Right lobe of liver (tissue), 4 donors: ENCODE results near the gene LIPI.

Source experiments
- POLR2A ChIP-seq: fragments of 450-650 bp; IDR thresholded peaks from one replicate; pipeline ENCODE4 v1.6.1; 2017; ENCODE audit warnings: antibody characterized with exemption, mild to moderate bottlenecking
- TF ChIP-seq, protein P1 (sequence below), 4 donors: fragments of 200-600 bp in 3 of 4; fragments of 450-650 bp in 1 of 4; IDR thresholded peaks; one replicate each; pipeline versions ENCODE4 v1.5.1 to v1.8.0; 2016 to 2022; ENCODE audit warnings: antibody characterized with exemption in 4 of 4, mild to moderate bottlenecking in 2 of 4
- donor health status: DM: no; HTN: no; CAD: no.
- donor health status: DM: no; HTN: no; CAD: no.
- donor health status: DM: no; HTN: yes; CAD: no.

DNA sequence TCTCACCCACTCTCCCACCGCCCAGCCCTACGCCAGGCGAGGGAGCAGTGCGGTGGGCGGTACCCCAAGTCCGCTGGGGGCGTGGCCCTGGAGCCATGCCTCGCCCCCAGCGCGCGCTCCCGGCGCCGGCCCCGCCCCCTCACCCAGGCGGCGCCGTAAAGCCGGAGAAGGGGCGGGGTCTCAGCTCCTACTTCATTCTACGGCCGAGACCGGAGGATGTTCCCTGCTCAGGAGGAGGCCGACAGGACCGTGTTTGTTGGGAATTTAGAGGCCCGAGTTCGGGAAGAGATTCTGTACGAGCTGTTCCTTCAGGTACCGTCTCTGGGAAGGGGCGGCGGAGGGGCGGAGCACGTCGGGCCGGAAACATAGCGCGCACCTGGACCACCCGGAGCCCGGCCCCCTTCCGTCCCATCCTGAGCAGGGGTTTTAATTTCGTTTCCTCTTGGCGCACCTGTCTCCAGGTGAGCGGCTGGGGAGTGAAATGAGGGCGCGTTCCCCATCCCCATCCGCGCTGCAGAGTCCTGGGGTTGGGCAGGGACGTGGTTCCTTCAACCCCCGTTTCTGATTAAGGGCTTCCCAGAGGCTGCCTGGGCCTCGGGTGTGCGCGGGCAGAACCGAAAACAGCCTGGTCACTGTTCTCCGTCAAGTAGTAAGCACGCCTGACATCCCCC is 5.4 kb upstream of the LIPI start, which contains the start of gene RBM11:
- TF ChIP-seq, protein P1, sequence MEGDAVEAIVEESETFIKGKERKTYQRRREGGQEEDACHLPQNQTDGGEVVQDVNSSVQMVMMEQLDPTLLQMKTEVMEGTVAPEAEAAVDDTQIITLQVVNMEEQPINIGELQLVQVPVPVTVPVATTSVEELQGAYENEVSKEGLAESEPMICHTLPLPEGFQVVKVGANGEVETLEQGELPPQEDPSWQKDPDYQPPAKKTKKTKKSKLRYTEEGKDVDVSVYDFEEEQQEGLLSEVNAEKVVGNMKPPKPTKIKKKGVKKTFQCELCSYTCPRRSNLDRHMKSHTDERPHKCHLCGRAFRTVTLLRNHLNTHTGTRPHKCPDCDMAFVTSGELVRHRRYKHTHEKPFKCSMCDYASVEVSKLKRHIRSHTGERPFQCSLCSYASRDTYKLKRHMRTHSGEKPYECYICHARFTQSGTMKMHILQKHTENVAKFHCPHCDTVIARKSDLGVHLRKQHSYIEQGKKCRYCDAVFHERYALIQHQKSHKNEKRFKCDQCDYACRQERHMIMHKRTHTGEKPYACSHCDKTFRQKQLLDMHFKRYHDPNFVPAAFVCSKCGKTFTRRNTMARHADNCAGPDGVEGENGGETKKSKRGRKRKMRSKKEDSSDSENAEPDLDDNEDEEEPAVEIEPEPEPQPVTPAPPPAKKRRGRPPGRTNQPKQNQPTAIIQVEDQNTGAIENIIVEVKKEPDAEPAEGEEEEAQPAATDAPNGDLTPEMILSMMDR (IDR thresholded peaks at IDR 0.05), result no peak
- no peak for TF ChIP-seq POLR2A
